GM15510 (cell line): Measurements from ENCODE around the gene NFIX.

Experiments used
- POLR2A ChIP-seq: IDR thresholded peaks from 3 replicates; pipeline ENCODE4 v1.6.1; 2011; ENCODE audit warnings: borderline replicate concordance; ENCODE audit not compliant: insufficient read length; ENCODE audit errors: extremely low read depth

Gene NFIX

GRCh38 chr19:12956446-12957388 is 38.6 kb upstream of the NFIX start, which contains the start of gene GADD45GIP1:
TSS of gene GADD45GIP1 (minus strand) at chr19:12957223. CDS start at chr19:12957212, 11 bp downstream.
- TF ChIP-seq POLR2A: peak; percentile 96

- no peak for TF ChIP-seq POLR2A
Observed at GRCh38 chr19:12959481-12959880, 35.8 kb upstream of the NFIX start.

- peak; percentile 26 for TF ChIP-seq POLR2A
Observed at GRCh38 chr19:12965017-12965811, 30.1 kb upstream of the NFIX start.

- TF ChIP-seq POLR2A: no peak
Observed at GRCh38 chr19:12965812-12966135, 29.5 kb upstream of the NFIX start.

GRCh38 chr19:12967907-12968306 is 27.4 kb upstream of the NFIX start:
- TF ChIP-seq POLR2A: no peak

- no peak for TF ChIP-seq POLR2A
Observed at GRCh38 chr19:12969292-12969988, 25.8 kb upstream of the NFIX start, which contains the start of gene DAND5. TSS of gene DAND5 (plus strand) at chr19:12969576. CDS start at chr19:12969661, 85 bp downstream.

- no peak for TF ChIP-seq POLR2A
Observed at GRCh38 chr19:12970070-12970820, 25.0 kb upstream of the NFIX start.

- TF ChIP-seq POLR2A: no peak
Observed at GRCh38 chr19:12973236-12973635, 22.0 kb upstream of the NFIX start.

GRCh38 chr19:12974301-12975220 is 20.7 kb upstream of the NFIX start:
- no peak for TF ChIP-seq POLR2A

GRCh38 chr19:12975221-12975741 is 20.0 kb upstream of the NFIX start:
- no peak for TF ChIP-seq POLR2A

GRCh38 chr19:12979974-12980373 is 15.3 kb upstream of the NFIX start:
- no peak for TF ChIP-seq POLR2A

- TF ChIP-seq POLR2A: no peak
Observed at GRCh38 chr19:12982648-12983047, 12.6 kb upstream of the NFIX start.

- TF ChIP-seq POLR2A: no peak
Observed at GRCh38 chr19:12983091-12983490, 12.2 kb upstream of the NFIX start.
